ENCODE data around the gene CNTNAP2.

Gene CNTNAP2

GRCh38 chr7:147824671-147825070 lies 1708.1 kb downstream of the CNTNAP2 start:
- no peak for DNase-seq (ENCODE audit: low read depth in 2 of 2)

- DNase-seq (ENCODE audit: low read depth in 2 of 2): no peak
Measured at GRCh38 chr7:147829016-147829415, 1712.4 kb downstream of the CNTNAP2 start.

- no peak for DNase-seq (ENCODE audit: low read depth in 2 of 2)
Measured at GRCh38 chr7:147833557-147833956, 1717.0 kb downstream of the CNTNAP2 start.

- no peak for DNase-seq (ENCODE audit: low read depth in 2 of 2)
Measured at GRCh38 chr7:147833970-147834369, 1717.4 kb downstream of the CNTNAP2 start.

GRCh38 chr7:147852833-147853232 lies 1736.2 kb downstream of the CNTNAP2 start:
- DNase-seq (ENCODE audit: low read depth in 2 of 2): no peak

- DNase-seq (ENCODE audit: low read depth in 2 of 2): no peak
Measured at GRCh38 chr7:147857152-147858140, 1740.8 kb downstream of the CNTNAP2 start.

GRCh38 chr7:147858421-147858820 lies 1741.8 kb downstream of the CNTNAP2 start:
- no peak for DNase-seq (ENCODE audit: low read depth in 2 of 2)

- DNase-seq (ENCODE audit: low read depth in 2 of 2): no peak
Measured at GRCh38 chr7:147859033-147859432, 1742.4 kb downstream of the CNTNAP2 start.

GRCh38 chr7:147859486-147859885 lies 1742.9 kb downstream of the CNTNAP2 start:
- DNase-seq (ENCODE audit: low read depth in 2 of 2): no peak

GRCh38 chr7:147861058-147861716 lies 1744.6 kb downstream of the CNTNAP2 start:
- no peak for DNase-seq (ENCODE audit: low read depth in 2 of 2)

GRCh38 chr7:147861945-147862344 lies 1745.3 kb downstream of the CNTNAP2 start:
- no peak for DNase-seq (ENCODE audit: low read depth in 2 of 2)

- DNase-seq (ENCODE audit: low read depth in 2 of 2): no peak
Measured at GRCh38 chr7:147869456-147869855, 1752.9 kb downstream of the CNTNAP2 start.

- DNase-seq (ENCODE audit: low read depth in 2 of 2): no peak
Measured at GRCh38 chr7:147878912-147879661, 1762.5 kb downstream of the CNTNAP2 start.

- no peak for DNase-seq (ENCODE audit: low read depth in 2 of 2)
Measured at GRCh38 chr7:147885869-147886268, 1769.3 kb downstream of the CNTNAP2 start.

GRCh38 chr7:147894271-147894670 lies 1777.7 kb downstream of the CNTNAP2 start:
- no peak for DNase-seq (ENCODE audit: low read depth in 2 of 2)

- no peak for DNase-seq (ENCODE audit: low read depth in 2 of 2)
Measured at GRCh38 chr7:147896121-147896520, 1779.5 kb downstream of the CNTNAP2 start.

GRCh38 chr7:147903536-147904218 lies 1787.1 kb downstream of the CNTNAP2 start:
- no peak for DNase-seq (ENCODE audit: low read depth in 2 of 2)

GRCh38 chr7:147904219-147904576 lies 1787.6 kb downstream of the CNTNAP2 start:
- no peak for DNase-seq (ENCODE audit: low read depth in 2 of 2)

GRCh38 chr7:147909431-147910148 lies 1793.0 kb downstream of the CNTNAP2 start:
- no peak for DNase-seq (ENCODE audit: low read depth in 2 of 2)

- DNase-seq (ENCODE audit: low read depth in 2 of 2): no peak
Measured at GRCh38 chr7:147911201-147911601, 1794.6 kb downstream of the CNTNAP2 start.

GRCh38 chr7:147912291-147912690 lies 1795.7 kb downstream of the CNTNAP2 start:
- no peak for DNase-seq (ENCODE audit: low read depth in 2 of 2)

Measured in activated CD4-positive, alpha-beta T cell treated with anti-CD3 and anti-CD28 coated beads for 24 hours (primary cell).